ENCODE results near the gene BZW1.

Gene BZW1

DNA sequence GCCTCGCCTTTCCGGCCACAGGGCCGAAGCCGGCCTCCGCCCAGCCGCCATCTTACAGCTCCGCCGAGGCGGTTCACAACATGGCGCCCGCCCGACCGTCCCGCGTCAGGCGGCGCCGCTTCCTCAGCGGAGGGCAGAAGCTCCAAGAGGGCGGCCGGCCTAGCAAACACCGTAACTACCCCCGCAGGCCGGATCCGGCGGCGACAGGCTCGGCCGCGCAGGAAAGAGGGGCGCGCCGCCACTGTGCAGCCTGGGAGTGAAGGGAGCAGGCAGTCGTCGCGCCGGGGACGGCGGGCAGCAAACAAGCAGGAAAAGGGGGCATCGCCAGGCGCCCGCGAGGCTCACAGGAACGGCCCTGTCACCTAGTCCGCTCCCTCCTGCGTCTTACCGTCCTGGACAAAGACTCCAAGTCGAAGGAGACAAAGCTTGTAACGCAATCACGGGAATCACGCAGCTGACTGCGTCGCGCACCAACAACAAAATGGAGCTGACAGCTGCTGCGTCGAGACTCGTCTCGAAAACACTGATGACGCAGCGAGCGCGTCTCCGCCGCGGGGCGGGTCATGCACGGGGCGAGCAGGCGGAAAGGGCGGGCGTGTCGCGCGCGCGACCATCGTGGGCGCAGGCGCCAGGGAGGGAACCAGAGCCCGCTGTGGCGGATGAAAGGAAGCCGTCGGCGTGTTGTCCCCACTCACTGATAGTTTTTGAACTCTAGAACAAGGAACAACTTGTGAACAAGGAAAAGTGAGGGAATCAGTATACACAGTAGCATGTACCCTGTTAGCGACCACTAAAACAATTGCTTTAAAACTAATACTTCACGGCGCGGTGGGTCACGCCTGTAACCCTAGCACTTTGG, 52.7 kb downstream of the BZW1 start, which contains the start of gene CLK1:
TSS of gene CLK1 (minus strand) at position 483 of the 859 bp plus-strand sequence. CDS start 2,796 bp downstream, outside the sequence.
- DNase-seq (ENCODE audit: extremely low spot score, insufficient read length, low read depth) (peak; percentile 85), FAIRE-seq (peak; percentile 91)

DNA sequence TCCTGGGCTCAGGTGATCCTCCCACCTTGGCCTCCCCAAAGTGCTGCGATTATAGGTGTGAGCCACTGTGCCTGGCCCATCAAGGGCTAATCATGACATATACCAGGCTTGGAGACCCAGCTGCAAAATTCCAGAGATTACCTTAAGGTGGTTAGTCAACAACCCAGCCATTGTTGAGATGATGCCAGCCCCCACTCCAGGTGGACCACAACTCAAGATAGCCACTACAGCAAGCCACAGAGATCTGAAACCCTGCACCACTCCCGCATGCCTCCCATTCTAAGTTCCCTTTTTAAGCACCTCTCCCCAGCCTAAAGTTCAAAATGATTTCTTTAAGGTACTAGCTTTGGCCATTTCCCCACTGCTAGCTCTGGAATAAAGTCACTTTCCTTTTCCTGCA, 57.3 kb downstream of the BZW1 start:
- no peak for DNase-seq (ENCODE audit: extremely low spot score, insufficient read length, low read depth)
- FAIRE-seq, result no peak

DNA sequence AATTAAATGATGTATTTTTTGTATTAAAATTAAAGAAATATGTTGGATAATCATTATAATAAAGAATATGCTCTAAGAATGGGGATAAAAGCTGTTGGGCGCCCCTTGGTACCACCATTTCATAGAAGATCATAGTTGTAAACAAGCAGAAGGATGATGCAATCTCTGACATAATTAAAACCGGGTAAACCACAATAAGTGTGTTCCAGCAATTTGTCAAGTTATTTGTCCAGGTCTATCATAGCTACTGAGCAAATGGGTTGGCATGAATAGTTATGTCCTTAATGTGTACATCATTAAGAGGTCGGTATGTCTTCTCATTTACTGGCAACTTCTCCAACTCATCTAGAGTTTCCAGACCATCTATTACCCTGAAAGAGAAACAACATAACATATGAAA, 59.4 kb downstream of the BZW1 start:
- DNase-seq (ENCODE audit: extremely low spot score, insufficient read length, low read depth), result no peak
- FAIRE-seq, result no peak

- DNase-seq (ENCODE audit: extremely low spot score, insufficient read length, low read depth), result no peak
- FAIRE-seq, result no peak
These were observed 61.9 kb downstream of the BZW1 start for GRCh38 chr2:200873560-200873959.
